Loucy (cell line): ENCODE data around the gene EVI5.

Source experiments
- CTCF ChIP-seq: fragments of 200-600 bp; sonication (generic); conservative IDR thresholded peaks from 2 replicates; pipeline ENCODE4 v1.5.1; 2014; ENCODE audit warnings: mild to moderate bottlenecking, antibody characterized with exemption, low read length
- EZH2phosphoT487 ChIP-seq: fragments of 200-600 bp; IDR thresholded peaks from 2 replicates; pipeline ENCODE4 v1.6.1; 2018; ENCODE audit warnings: antibody characterized with exemption, mild to moderate bottlenecking, moderate library complexity, borderline replicate concordance

- TF ChIP-seq CTCF (peak; percentile 76), EZH2phosphoT487 (no peak)
Observed at GRCh38 chr1:92749024-92749634, 35.8 kb downstream of the EVI5 start.
